Endometrial microvascular endothelial cells (primary cell): Measurements from ENCODE around the gene THADA. TPM values are rescaled to one million over a fixed set of nuclear protein-coding genes. Genes with fewer than 3 reads are reported as not detected.

Source experiments
- in situ Hi-C: cut with HindIII; loops from 2 replicates; pipeline ENCODE4 v1.10.0; 2017; ENCODE audit warnings: low sequenced_read_pairs, low pct_unique_long_range_greater_than_20kb; ENCODE audit errors: inconsistent ontology term
- total RNA-seq: library from RNA; depleted of rRNA; stranded (reverse); fragments of >200 nt; gene quantifications from one replicate; pipeline ENCODE4 v1.2.3, GENCODE V29; 2015; ENCODE audit errors: inconsistent ontology term

Gene THADA
- total RNA-seq, 1 donor from 2014 or later, result 24.1 TPM

DNA sequence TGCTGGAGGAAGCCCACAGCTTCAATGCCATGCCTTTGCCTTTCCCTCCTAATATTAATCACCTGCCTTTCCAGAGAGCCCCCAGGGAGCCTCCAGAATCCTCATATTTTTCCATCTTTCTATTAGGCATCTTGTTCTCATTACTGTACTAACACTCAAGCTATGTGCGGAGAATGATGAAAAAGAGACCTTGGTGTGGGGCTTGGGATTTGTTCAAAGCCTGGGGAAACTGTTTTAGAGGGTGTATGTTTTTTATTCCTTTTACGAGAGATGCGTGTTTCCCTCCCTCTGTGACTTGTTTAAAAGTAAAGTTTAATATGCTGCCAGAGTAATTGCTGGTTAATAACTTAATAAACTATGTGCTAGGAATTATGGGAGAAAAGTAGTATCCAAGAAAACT lies 267.0 kb downstream of the THADA start:
- in situ Hi-C loops, result no loop called here

DNA sequence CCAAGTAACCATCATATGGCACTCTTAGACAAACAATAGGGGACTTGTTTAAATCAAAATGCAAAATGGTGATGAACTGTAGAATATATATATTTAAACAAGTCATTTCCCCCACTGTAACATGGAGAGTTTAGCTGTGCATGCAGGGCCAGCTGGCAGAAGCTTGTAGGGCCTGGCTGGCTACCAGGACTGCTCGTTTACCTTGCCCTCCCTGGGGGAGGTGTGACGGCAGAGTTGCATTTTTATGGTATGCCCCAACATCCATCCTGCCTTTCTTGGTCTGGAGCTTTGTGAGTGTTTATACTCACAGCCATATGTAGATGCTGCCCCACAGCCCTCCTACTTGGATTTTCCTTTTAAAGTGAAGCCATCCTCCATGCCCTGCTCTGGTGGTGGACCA lies 267.7 kb downstream of the THADA start:
- in situ Hi-C loops, result no loop called here

GRCh38 chr2:43327119-43327518 lies 268.7 kb downstream of the THADA start:
- in situ Hi-C loops, result no loop called here

GRCh38 chr2:43326101-43326825 lies 269.6 kb downstream of the THADA start:
- in situ Hi-C loops, result no loop called here

GRCh38 chr2:43325107-43325811 lies 270.6 kb downstream of the THADA start:
- in situ Hi-C loops, result no loop called here

- in situ Hi-C loops, result no loop called here
These were observed 271.4 kb downstream of the THADA start for GRCh38 chr2:43324259-43325106.

DNA sequence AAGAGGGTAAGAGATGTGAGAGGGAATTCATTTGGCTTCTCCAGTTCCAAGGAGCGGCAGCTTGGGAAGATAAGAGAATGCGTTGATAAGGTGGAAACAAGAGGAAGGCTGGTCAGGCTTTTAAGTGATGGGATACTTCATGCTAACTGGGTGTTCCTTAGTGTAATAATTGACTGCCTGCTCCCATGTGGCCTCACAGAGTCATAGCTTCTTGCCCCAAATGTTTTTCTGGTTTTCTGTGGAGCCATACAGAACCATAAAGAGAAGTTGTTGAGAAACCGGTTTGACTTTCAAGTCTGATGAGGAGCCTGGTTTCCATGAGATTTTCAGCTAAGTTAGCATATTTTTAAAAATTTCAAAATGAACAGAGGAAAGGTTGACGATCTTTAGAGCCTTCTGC lies 272.0 kb downstream of the THADA start:
- in situ Hi-C loops, result no loop called here

DNA sequence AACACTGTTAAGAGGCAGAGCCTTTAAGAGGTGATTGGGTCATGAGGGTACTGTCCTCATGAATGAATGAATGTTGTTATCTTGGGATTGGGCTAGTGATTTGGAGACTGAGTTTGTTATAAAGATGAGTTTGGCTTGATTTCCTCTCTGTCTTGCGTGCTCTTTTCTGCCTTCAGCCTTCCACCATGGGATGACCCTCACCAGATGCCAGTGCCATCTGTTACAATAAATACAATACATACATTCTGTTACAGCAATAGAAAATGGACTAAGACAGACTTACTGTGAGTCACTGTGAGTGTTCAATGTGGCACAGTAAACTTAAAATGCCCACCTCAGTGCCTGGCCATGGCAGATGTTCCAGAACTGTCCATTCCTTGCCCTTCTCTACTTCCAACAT lies 274.4 kb downstream of the THADA start:
- in situ Hi-C loops, result no loop called here

- in situ Hi-C loops, result no loop called here
These were observed 276.3 kb downstream of the THADA start for GRCh38 chr2:43319541-43319940.

DNA sequence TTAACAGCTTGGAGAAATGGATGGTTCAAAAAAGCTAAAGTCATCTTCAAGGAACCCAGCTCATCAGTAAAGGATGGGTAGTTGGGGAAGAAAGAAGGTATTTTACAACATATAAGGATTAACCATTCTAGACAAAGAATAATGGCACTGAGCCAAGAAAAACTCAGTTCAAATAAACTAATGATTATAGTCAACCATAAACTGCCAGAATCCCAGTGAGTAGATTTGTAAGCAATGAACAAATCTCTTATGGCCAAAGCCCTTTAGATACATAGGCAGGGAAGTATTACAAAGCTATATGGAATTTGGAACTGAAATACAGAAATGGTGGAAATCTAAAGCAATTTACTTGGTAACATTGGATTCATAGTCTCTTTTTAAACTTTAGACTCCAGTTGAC lies 277.0 kb downstream of the THADA start:
- in situ Hi-C loops, result no loop called here

DNA sequence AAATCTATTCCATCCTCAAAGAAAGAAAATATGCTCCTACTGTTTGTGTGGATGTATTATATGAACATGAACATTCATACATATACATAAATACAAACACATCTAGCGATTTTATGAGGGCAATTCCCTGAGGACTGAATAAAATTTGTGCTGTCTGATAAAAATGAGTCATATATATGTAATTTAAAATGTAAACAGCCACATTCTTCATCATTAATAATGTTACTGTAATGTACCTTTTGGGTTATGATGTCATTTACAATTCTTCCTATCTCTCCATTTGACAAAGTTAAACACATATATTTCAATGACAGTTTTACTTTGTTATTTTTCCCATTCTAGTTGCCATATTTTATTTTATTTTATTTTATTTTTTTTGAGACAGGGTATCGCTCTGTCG lies 278.2 kb downstream of the THADA start:
- in situ Hi-C loops, result no loop called here

- in situ Hi-C loops, result no loop called here
These were observed 278.6 kb downstream of the THADA start for GRCh38 chr2:43317194-43317593.

GRCh38 chr2:43315482-43315881 lies 280.4 kb downstream of the THADA start:
- in situ Hi-C loops, result no loop called here

- in situ Hi-C loops, result no loop called here
These were observed 281.4 kb downstream of the THADA start for GRCh38 chr2:43314299-43314927.

- in situ Hi-C loops, result no loop called here
These were observed 282.2 kb downstream of the THADA start for GRCh38 chr2:43313642-43314017.

GRCh38 chr2:43312755-43313641 lies 282.8 kb downstream of the THADA start:
- in situ Hi-C loops, result no loop called here

DNA sequence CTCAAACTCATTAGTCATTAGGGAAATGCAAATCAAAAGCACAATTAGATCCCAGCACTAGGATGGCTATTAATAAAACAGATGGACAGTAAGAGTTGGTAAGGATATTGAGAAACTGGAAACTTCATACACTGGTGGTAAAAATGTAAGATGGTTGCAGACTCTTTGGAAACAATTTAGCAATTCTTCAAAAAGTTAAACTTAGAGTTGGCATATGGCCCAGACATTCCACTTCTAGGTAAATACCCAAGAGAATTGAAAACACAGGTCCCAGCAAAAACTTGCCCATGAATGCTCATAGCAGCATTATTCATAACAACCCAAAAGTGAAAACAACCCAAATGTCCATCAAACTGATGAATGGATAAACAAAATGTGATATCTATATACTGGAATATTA lies 284.6 kb downstream of the THADA start:
- in situ Hi-C loops, result no loop called here

DNA sequence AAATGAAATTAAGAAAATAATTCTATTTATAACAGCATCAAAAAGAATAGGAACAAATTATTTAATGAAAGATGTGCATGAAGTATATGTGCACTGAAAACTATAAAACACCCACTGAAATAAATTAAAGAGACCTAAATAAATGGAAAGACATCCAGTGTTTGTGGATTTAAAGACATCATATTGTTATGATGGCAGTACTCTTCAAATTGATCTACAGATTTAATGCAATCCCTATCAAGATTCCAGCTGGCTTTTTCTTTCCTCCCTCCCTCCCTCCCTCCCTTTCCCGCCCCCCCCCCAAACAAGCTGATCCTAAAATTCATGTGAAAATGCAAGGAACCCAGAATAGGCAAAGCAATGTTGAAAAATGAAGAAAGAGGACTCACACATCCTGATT lies 285.9 kb downstream of the THADA start:
- in situ Hi-C loops, result no loop called here
